ENCODE data around the gene BBS1.
"Not testable (repeated sequence)": the region's sequence is repeated elsewhere in the genome, so short reads cannot be mapped to it uniquely, and the experiment has no call there.

The BBS1 gene

DNA sequence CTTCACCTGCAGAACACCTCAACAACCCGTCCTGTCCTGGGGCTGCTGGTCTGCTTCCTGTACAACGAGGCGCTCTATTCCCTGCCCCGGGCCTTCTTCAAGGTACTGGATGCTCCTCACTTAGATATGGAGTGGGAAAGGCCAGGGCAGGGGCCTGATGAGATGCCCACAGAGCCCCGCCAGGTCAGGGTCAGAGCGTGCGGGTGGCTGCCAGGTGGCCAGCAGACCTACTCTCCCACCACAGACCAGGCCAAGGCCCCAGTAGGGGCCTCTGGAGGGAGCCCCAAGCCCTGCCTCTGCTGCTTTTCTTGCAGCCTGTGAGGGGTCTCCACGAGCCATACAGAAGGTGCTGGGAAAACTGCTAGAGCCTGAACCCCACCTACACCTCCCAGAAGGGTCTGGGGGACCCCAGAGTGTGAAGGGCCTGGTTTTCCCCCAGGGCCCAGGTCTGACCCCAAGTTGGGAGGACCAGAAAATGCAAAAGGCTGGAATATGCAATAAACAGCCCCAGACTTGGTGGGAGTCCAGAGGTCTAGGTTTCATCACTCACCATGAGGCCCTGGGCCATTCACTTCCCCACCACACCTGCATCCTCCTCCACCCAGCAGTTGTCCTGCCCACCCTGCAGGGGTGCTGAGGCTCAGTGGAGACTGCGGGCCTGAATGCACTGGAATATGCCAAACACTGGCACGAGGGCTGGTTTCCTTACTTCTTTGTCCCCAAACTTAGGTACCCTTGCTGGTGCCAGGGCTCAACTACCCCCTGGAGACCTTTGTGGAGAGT is 20.7 kb downstream of the BBS1 start:
- Mint-ChIP-seq H3K4me3 (no peak overlapping the region), H3K9me3 (no peaks in the 10 kb centered on the region), H3K27ac (no peak overlapping the region), H3K36me3 (ENCODE audit: low read depth) (peaks cover 7% of the 10 kb centered on the region), H3K27me3 (no peaks in the 10 kb centered on the region), H3K4me1 (no peaks in the 10 kb centered on the region)
- no peak for ATAC-seq
- no peak for DNase-seq

DNA sequence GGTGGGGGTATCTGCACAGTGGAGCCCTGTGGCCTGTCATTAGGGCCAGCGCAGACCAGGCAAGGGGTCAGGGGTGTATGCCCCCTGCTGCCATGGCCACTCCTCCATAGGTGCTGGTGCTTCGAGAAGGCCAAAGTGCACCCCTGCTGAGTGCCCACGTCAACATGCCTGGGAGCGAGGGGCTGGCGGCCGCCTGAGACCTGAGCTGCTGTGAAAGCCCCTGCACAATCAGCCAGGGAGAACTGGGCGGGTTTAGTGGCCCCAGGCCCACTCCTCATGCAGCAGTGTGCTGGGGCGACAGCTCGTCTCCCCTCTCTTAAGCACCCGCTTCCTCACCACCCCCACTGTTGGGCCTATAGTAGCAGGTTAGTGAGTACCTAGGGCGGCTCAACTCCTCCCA is 21.4 kb downstream of the BBS1 start:
- Mint-ChIP-seq H3K27ac (no peak overlapping the region), H3K4me1 (no peaks in the 10 kb centered on the region), H3K4me3 (no peak overlapping the region), H3K9me3 (no peaks in the 10 kb centered on the region), H3K27me3 (no peaks in the 10 kb centered on the region), H3K36me3 (ENCODE audit: low read depth) (peaks cover 7% of the 10 kb centered on the region)
- DNase-seq (no peak), ATAC-seq (no peak)

DNA sequence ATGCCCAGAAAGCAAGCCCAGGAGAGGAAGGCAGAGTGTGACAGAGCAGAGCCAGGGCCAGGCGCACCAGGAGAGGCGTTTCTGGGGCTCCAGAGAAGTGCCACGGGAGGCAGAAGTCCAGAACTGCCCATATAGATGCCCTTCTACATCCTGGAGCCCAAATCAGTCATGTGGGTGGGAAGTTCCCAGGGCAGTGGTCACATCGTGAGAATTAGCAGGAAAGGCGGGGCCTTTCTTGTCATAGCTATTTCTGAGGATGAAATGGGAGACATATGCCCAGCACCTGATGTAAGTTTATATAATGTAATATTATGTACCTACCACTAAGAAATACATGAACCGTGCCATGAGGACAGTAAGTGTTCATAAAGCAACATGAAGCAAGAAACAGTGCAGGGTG is 22.3 kb downstream of the BBS1 start:
- peaks cover 7% of the 10 kb centered on the region for H3K36me3 Mint-ChIP-seq (ENCODE audit: low read depth)

DNA sequence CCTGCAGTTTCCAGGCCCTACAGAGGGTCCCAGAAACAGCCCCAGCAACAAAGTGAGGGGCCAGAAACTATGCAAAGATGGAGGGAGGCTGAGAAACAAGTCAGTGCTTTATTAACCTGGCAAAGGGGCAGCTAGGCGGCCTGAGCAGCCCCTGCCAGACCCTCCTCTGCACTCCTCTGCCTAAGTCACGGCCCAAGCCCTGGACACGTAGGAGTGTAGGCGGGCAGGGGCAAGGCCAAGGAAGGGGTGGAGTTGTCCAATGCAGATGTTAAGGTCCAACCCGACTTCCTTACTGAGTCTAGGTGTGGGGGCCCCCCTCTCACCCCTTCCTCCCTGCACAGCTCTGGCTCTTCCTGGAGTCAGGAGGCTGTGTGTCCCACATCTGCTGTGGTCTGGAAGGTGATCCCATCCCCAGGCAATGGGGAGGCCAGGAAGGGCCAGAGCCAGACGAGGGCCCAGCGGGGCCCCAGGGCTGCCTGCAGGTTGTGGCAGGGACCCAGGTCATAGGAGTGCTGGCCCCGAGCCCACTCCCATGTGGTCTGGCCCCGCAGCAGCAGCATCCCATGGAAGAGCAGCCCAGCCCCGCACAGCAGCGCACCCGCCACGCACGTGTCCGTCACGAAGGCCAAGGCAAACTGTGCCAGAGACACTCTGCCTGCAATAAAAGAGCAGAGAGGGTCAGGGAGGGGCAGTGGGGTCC is 28.9 kb downstream of the BBS1 start:
- Mint-ChIP-seq H3K27me3 (no peaks in the 10 kb centered on the region), H3K4me3 (no peak overlapping the region), H3K27ac (no peak overlapping the region), H3K9me3 (no peaks in the 10 kb centered on the region), H3K36me3 (ENCODE audit: low read depth) (peaks cover 9% of the 10 kb centered on the region), H3K4me1 (peaks cover 16% of the 10 kb centered on the region)
- ATAC-seq (no peak), DNase-seq (no peak)

More for the DNA sequence above, 22.3 kb downstream of the BBS1 start:
- DNase-seq (no peak), ATAC-seq (no peak)
- no peak overlapping the region for H3K27ac Mint-ChIP-seq
- no peak overlapping the region for H3K4me3 Mint-ChIP-seq
- no peaks in the 10 kb centered on the region for H3K4me1 Mint-ChIP-seq
- H3K27me3 Mint-ChIP-seq: no peaks in the 10 kb centered on the region
- no peaks in the 10 kb centered on the region for H3K9me3 Mint-ChIP-seq

DNA sequence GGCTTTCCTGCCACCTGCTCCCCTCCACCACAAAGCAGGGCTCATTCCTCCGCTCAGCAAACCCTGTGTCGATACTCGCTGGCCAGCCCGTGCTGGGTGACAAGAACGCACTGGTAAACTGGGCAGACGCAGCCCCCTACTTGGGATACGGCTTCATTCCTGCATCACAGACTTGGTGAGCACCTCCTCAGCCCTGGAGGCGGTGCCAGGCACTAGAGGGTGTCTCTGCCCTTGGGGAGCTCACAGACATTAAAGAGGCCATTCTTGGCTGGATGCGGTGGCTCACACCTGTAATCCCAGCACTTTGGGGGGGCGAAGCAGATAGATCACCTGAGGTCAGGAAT is 29.4 kb downstream of the BBS1 start:
- H3K9me3 Mint-ChIP-seq: no peaks in the 10 kb centered on the region
- ATAC-seq (no peak), DNase-seq (no peak)
- peaks cover 9% of the 10 kb centered on the region for H3K36me3 Mint-ChIP-seq (ENCODE audit: low read depth)
- H3K4me1 Mint-ChIP-seq: peaks cover 18% of the 10 kb centered on the region
- H3K27ac Mint-ChIP-seq: no peak overlapping the region
- H3K4me3 Mint-ChIP-seq: no peak overlapping the region
- H3K27me3 Mint-ChIP-seq: no peaks in the 10 kb centered on the region

DNA sequence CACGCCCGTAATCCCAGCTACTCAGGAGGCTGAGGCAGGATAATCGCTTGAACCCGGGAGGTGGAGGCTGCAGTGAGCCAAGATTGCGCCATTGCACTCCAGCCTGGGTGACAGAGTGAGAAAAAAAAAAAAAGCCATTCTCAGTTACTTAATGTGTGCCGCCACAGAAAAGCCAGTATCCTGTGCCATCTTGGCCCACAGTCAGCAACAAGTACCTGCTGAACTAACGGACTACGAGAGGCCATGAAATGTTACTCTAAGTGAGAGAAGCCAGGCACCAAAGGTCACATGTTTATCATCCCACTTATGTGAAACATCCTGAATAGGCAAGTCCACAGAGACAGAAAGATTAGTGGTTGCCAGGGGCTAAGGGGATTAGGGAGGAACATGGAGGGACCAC is 30.2 kb downstream of the BBS1 start:
- H3K27me3 Mint-ChIP-seq; H3K27ac Mint-ChIP-seq; H3K9me3 Mint-ChIP-seq; ATAC-seq; DNase-seq; H3K4me3 Mint-ChIP-seq; H3K36me3 Mint-ChIP-seq (ENCODE audit: low read depth): not testable (repeated sequence)
- H3K4me1 Mint-ChIP-seq: peaks cover 21% of the 10 kb centered on the region

DNA sequence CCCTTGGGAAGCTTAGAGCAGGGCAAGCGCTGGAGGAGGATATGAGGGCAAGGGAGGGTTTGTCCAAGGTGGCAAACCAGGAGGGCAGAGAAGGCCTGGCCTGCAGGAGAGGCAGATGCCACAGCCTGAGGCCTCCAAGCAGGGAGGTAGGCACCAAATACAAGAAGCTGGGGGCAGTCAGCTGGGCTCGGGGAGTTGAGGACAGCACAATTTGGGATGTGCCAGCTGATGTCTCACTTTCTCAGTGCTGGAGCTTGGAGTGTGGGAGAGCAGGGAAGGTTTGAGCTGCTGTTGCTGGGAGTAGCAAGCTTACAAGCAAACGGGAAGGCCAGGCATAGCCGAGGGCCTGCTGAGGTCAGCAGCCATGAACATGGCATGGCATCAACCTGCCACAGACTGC is 31.5 kb downstream of the BBS1 start:
- H3K4me3 Mint-ChIP-seq: no peak overlapping the region
- DNase-seq (no peak), ATAC-seq (no peak)
- H3K9me3 Mint-ChIP-seq: no peaks in the 10 kb centered on the region
- H3K4me1 Mint-ChIP-seq: peaks cover 23% of the 10 kb centered on the region
- no peaks in the 10 kb centered on the region for H3K27me3 Mint-ChIP-seq
- peaks cover 6% of the 10 kb centered on the region for H3K36me3 Mint-ChIP-seq (ENCODE audit: low read depth)
- no peak overlapping the region for H3K27ac Mint-ChIP-seq

DNA sequence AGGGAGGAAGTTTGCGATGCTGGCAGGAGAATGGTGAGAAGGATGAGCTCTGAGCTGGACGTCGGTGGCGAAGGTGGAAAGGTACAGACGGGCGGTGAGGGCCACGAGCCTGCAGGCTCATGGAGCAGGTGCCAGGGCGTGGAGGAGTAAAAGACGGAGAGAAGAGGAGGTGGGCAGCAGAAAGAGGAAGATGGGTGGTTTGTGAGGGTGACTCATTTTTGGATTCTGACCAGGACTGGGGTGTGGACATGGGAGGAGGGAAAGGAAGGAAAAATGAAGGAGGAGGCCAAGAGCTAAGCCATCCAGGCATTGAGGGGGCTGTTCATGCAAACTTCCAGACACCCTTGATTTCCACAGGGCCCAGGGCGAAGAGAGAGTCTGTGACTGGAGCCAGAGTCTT is 31.9 kb downstream of the BBS1 start:
- peaks cover 6% of the 10 kb centered on the region for H3K36me3 Mint-ChIP-seq (ENCODE audit: low read depth)
- no peaks in the 10 kb centered on the region for H3K27me3 Mint-ChIP-seq
- no peaks in the 10 kb centered on the region for H3K9me3 Mint-ChIP-seq
- DNase-seq (no peak), ATAC-seq (no peak)
- H3K4me1 Mint-ChIP-seq: peaks cover 23% of the 10 kb centered on the region
- no peak overlapping the region for H3K4me3 Mint-ChIP-seq
- peak overlapping the region; percentile 6 for H3K27ac Mint-ChIP-seq

DNA sequence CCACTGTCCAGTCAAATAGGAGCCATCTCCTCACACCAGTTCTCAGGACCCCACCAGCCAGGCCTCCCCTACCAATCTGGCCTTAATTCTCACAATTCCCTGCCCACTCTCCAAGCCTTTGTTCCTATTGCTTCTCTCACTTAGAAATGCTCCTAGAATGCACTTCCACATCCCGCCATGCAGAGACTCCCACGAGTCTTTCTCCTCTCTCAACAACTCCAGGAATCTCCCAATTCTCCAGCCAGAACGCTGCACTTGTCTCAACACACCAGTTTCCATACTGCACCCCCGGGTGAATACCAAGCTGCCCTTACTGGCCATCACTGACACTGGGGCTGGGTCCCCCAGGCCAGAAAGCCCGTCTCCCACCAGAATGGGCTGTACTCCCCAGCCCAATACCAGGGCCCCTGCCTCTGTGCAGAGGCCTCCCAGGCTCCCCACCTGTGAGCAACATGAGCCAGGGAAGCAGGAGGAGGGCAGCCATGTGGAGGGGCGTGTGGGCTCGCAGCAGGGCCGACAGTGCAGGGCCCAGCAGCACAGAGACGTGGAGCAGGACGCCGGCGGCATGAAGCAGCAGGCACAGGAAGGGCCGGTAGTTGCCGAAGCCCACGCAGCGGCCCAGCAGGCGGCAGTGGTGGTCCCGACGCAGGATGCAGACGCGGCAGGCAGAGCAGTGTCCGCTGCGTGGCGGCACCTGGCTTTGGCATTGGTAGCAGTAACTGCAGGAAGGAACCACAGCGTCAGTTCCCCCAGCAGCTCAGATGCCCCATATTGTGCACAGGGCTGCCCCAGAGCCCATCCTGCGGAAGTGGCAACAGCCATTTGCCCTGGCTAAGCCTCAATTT is 33.0 kb downstream of the BBS1 start:
- peaks cover 23% of the 10 kb centered on the region for H3K4me1 Mint-ChIP-seq
- peak overlapping the region; percentile 71 for H3K4me3 Mint-ChIP-seq
- DNase-seq: peak; percentile 71
- peak; percentile 39 for ATAC-seq
- H3K36me3 Mint-ChIP-seq (ENCODE audit: low read depth): peaks cover 4% of the 10 kb centered on the region
- no peaks in the 10 kb centered on the region for H3K27me3 Mint-ChIP-seq
- peak overlapping the region; percentile 63 for H3K27ac Mint-ChIP-seq
- H3K9me3 Mint-ChIP-seq: no peaks in the 10 kb centered on the region

DNA sequence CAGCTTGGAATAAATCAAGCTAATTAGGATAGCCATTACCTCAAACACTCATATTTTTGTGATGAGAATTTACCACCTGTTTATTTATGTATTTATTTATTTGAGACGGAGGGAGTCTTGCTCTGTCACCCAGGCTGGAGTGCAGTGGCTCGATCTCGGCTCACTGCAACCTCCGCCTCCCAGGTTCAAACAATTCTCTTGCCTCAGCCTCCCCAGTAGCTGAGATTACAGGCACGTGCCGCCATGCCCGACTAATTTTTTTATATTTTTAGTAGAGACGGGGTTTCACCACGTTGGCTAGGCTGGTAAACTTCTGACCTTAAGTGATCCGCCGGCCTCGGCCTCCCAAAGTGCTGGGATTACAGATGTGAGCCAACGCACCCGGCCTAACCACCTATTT is 34.5 kb downstream of the BBS1 start:
- H3K27ac Mint-ChIP-seq: peak overlapping the region; percentile 86
- not testable (repeated sequence) for ATAC-seq, H3K9me3 Mint-ChIP-seq

DNA sequence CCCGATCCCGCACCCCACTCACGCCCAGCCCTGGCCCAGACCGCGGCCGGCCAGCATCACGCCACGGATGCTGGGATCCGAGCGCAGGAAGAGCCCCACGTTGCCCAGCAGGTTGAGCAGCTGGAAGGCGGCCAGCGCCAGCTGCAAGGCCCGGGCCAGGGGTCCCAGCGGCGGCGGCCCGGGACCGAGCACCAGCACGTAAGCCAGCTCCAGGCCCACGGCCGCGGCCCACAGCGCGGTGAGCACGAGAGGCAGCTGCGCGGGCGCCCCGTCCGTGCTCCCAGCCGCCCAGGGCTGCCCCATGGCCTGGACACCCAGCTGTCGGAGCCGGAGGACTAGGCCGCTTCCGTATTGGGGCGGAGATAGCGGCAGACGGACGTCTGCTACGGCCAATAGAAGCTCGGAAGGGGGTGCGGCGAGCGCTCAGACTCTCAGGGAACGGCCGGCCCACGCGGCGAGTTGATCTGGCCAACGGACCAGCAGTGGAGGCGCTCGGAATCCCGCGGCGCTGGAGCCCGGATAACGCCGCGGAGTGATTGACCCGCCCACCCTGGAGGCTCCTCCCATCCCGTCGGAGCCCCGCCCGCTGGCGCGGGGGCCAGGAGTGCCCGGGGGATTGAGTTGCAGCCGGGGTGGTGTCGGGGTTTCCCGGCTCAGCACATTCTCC is 35.4 kb downstream of the BBS1 start, which contains the start of gene ZDHHC24:
ZDHHC24 (minus strand) TSS at position 348 of the 667 bp plus-strand sequence; CDS start at position 303, 45 bp downstream.
- peak; percentile 96 for ATAC-seq

More for the DNA sequence above, 34.5 kb downstream of the BBS1 start:
- H3K36me3 Mint-ChIP-seq (ENCODE audit: low read depth); DNase-seq; H3K27me3 Mint-ChIP-seq: not testable (repeated sequence)
- H3K4me3 Mint-ChIP-seq: peak overlapping the region; percentile 88
- H3K4me1 Mint-ChIP-seq: peaks cover 23% of the 10 kb centered on the region

DNA sequence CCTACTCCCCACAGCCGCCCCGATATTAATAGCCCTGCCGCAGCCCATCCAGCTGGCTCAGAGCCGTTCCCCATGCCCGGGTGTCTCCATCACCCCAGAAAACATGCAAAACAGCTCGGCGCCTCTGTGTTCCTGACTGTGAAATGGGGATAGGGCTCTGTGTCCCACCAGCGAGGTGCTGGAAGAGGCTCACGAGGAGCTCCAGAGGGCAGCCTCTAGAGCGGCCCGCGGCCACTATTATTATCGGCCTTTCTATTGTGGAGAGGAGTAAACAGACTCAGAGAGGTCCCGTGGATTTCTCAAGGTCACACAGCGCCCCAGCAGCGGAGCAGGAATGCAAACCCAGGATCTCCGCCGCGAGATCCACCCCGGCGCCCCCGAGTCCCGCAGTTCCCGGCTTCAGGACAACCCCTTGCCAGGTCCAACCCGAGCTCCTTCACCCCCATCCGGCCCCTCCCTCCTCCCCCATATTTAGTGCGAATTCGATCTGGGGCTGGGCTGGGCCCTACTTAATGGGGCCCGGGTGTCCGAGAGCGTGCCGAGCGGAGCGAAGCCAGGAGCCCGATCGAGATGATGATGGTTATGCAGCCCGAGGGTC is 36.0 kb downstream of the BBS1 start, which contains the start of gene ACTN3:
ACTN3 (plus strand) TSS at position 536 of the 598 bp plus-strand sequence; CDS start at position 571, 35 bp downstream.
- Mint-ChIP-seq H3K4me1 (peaks cover 23% of the 10 kb centered on the region), H3K27me3 (no peaks in the 10 kb centered on the region), H3K27ac (peak within 1 kb of the TSS; percentile 69), H3K36me3 (ENCODE audit: low read depth) (peaks cover 4% of the 10 kb centered on the region), H3K9me3 (no peaks in the 10 kb centered on the region), H3K4me3 (peak within 1 kb of the TSS; percentile 88)
- DNase-seq (peak; percentile 22), ATAC-seq (no peak)

More for the DNA sequence above, 35.4 kb downstream of the BBS1 start, which contains the start of gene ZDHHC24:
- no peaks in the 10 kb centered on the region for H3K9me3 Mint-ChIP-seq
- peak within 1 kb of the TSS; percentile 88 for H3K4me3 Mint-ChIP-seq
- H3K36me3 Mint-ChIP-seq (ENCODE audit: low read depth): peaks cover 4% of the 10 kb centered on the region
- H3K4me1 Mint-ChIP-seq: peaks cover 23% of the 10 kb centered on the region
- H3K27me3 Mint-ChIP-seq: no peaks in the 10 kb centered on the region
- DNase-seq: peak; percentile 94
- peak within 1 kb of the TSS; percentile 86 for H3K27ac Mint-ChIP-seq

DNA sequence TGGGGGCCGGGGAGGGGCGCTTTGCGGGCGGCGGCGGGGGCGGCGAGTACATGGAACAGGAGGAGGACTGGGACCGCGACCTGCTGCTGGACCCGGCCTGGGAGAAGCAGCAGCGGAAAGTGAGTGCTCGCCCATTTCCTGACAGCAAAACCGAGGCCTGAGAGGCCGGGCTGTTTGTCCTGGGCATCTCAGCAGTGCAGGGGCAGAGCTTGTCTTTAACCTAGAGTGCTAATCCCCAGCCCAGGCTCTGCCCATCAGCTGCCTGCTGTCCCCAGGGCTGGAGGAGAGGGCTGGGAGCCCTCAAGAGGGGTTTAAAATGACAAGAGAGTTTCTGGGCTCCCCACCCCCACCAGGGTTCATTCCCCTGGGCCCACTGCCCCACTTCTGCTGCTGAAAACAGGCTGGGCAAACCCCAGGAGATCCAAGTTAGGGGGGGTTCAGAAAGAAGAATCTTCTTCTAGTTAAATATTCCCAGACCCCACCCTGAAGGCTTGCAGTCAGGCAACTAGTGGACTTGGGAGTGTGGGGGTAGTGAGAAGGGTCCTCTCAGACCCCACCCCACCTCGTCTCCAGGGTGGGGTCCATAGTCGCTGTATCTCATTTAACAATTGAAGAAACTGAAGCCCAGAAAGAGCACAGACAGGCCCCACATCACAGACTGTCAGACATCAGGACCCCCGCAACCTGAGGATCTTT is 36.7 kb downstream of the BBS1 start:
- H3K27ac Mint-ChIP-seq: no peak overlapping the region
- no peaks in the 10 kb centered on the region for H3K9me3 Mint-ChIP-seq
- H3K4me3 Mint-ChIP-seq: peak overlapping the region; percentile 88

More for the DNA sequence above, 36.7 kb downstream of the BBS1 start:
- Mint-ChIP-seq H3K4me1 (peaks cover 23% of the 10 kb centered on the region), H3K27me3 (no peaks in the 10 kb centered on the region), H3K36me3 (ENCODE audit: low read depth) (no peaks in the 10 kb centered on the region)
- ATAC-seq: no peak
- DNase-seq: no peak
